ENCODE results near the gene DSC2. TPM values are rescaled to one million over a fixed set of nuclear protein-coding genes. Genes with fewer than 3 reads are reported as not detected.

The DSC2 gene
- total RNA-seq, 1 experiment from 2014 or later = 2.7 TPM

GRCh38 chr18:31042084-31042405, 60.2 kb downstream of the DSC2 start:
- peak overlapping the region; percentile 29 to 37; a peak in 3 of 4 replicates for H3K4me3 ChIP-seq (ENCODE audit: low read depth in 2 of 2, low read length in 2 of 2)
- H3K4me1 ChIP-seq (ENCODE audit: control insufficient read depth, insufficient read depth, low read length) = no peaks in the 10 kb centered on the region
- no peak for TF ChIP-seq REST (IDR thresholded peaks at IDR 0.05; ENCODE audit: insufficient read depth in 1 of 2, low read depth in 2 of 2, low read length in 1 of 2)
- TF ChIP-seq POLR2AphosphoS5 (IDR thresholded peaks at IDR 0.05; ENCODE audit: low read depth, low read length) = no peak
- POLR2A ChIA-PET = no interaction called here
- DNase-seq (ENCODE audit: low read depth, low spot score) (no peak), ATAC-seq (no peak)
- no peaks in the 10 kb centered on the region for H3K9me3 ChIP-seq (ENCODE audit: control insufficient read depth, insufficient read depth, low read depth, low read length)
- CTCF ChIA-PET = no interaction called here
- peaks cover 8% of the 10 kb centered on the region for H3K27me3 ChIP-seq (ENCODE audit: control insufficient read depth, insufficient read depth, low read length)
- intact Hi-C loops (cut with micrococcal nuclease; ENCODE audit: unreplicated experiment) (no loop called here), in situ Hi-C loops (cut with HindIII; ENCODE audit: low pct_unique_long_range_greater_than_20kb, low sequenced_read_pairs) (no loop called here)
- H3K36me3 ChIP-seq (ENCODE audit: control insufficient read depth, insufficient read depth, low read length) = no peaks in the 10 kb centered on the region; the same call in 1 of the 2 replicates
- no peak overlapping the region for H3K27ac ChIP-seq (ENCODE audit: low read length)
- BruUV-seq (replicated peaks) = no TSS peak

- POLR2A ChIA-PET = no interaction called here
These were observed 60.7 kb downstream of the DSC2 start for GRCh38 chr18:31041271-31042083.

More at GRCh38 chr18:31041271-31042083, 60.7 kb downstream of the DSC2 start:
- Histone ChIP-seq H3K4me3 (ENCODE audit: low read depth in 2 of 2, low read length in 2 of 2) (no peak overlapping the region), H3K27ac (ENCODE audit: low read length) (no peak overlapping the region), H3K4me1 (ENCODE audit: control insufficient read depth, insufficient read depth, low read length) (no peaks in the 10 kb centered on the region), H3K36me3 (ENCODE audit: control insufficient read depth, insufficient read depth, low read length) (no peaks in the 10 kb centered on the region; the same call in 1 of the 2 replicates), H3K27me3 (ENCODE audit: control insufficient read depth, insufficient read depth, low read length) (peaks cover 8% of the 10 kb centered on the region), H3K9me3 (ENCODE audit: control insufficient read depth, insufficient read depth, low read depth, low read length) (no peaks in the 10 kb centered on the region)
- BruUV-seq (replicated peaks) = no TSS peak
- TF ChIP-seq REST (IDR thresholded peaks at IDR 0.05; ENCODE audit: insufficient read depth in 1 of 2, low read depth in 2 of 2, low read length in 1 of 2) = no peak
- no peak for TF ChIP-seq TCF7L2 (IDR thresholded peaks at IDR 0.05; ENCODE audit: low read depth, low read length)
- TF ChIP-seq SIN3A (IDR thresholded peaks at IDR 0.05; ENCODE audit: borderline replicate concordance, insufficient read depth, low read depth, low read length) = no peak
- no peak for TF ChIP-seq POLR2AphosphoS5 (IDR thresholded peaks at IDR 0.05; ENCODE audit: low read depth, low read length)
- no peak for TF ChIP-seq CTCF (IDR thresholded peaks at IDR 0.05)
- intact Hi-C loops (cut with micrococcal nuclease; ENCODE audit: unreplicated experiment) (no loop called here), in situ Hi-C loops (cut with HindIII; ENCODE audit: low pct_unique_long_range_greater_than_20kb, low sequenced_read_pairs) (no loop called here)
- no peak for ATAC-seq
- CTCF ChIA-PET = no interaction called here
- DNase-seq (ENCODE audit: low read depth, low spot score) = no peak
